ENCODE measurements around the gene TALDO1.

The TALDO1 gene

GRCh38 chr11:802018-802617 lies 54.9 kb downstream of the TALDO1 start:
- no peak for DNase-seq

- no peak for DNase-seq
Observed at GRCh38 chr11:802693-803466, 55.6 kb downstream of the TALDO1 start.

DNA sequence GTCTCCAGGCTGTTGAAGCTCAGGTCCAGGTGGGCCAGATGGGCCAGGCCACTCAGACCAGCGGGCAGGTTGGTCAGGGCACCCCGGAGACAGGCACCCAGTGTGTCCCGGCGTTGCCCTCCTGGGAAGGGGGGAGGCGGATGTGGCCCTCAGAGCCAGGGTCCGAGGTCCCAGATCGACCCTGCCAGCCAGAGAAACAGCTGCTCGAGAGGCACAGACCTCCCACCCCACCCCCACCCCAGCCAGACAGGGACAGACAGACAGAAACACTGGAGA lies 56.1 kb downstream of the TALDO1 start:
- no peak for DNase-seq

- DNase-seq, result no peak
Observed at GRCh38 chr11:803770-804598, 56.7 kb downstream of the TALDO1 start.

DNA sequence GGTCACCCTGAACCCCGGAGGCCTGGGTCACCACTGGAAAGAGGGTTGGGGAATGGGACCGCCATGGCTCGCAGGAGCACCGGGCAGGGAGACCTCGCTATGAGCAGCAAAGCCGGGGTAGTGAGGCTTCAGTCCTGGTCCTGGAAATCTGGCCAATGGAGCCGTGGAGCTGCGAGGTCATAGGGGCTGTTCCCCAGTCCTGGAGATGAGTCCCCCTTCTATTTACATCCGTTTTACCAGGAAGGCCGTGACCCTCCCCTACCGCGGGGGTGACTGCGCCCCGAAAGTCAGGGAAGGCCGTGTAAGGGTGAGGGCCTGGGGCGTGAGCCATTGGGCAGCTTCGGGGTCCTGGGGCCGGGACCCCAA lies 57.3 kb downstream of the TALDO1 start:
- no peak for DNase-seq

DNA sequence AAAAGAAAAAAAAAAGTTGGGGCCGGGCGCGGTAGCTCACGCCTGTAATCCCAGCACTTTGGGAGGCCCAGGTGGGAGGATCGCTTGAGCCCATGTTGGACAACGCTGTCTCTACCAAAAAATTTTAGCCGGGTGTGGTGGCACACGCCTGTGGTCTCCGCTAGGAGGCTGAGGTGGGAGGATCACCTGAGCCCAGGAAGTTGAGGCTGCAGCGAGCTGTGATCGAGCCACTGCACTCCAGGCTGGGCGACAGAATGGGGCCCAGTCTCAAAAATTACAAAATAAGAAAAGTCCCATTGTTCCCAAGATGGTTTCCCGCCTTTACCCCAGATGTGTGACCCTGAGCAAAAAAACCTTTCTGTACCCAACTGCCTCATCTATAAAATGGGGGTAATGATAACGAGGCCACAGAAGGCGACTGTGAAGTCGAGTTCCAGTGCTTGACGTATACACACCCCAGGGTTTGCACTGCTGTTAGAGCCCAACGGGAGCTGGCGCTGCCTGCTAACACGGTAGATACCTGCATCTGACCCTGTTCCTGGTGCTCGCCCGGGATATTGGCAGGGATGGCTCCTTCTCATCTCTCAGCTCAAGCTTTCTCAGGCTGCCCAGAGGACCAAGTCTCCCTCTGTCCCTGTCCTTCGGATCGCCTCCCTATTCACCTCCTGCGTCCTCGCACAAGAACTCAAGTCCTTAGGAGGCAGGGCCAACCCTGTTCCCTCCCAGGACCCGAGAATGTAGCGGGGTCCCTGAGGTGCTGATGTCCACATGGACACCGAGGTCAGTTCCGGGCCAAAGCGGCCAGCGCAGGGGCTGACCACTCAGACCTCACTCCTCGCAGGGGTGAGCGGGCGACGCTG lies 61.4 kb downstream of the TALDO1 start:
- DNase-seq, result no peak

DNA sequence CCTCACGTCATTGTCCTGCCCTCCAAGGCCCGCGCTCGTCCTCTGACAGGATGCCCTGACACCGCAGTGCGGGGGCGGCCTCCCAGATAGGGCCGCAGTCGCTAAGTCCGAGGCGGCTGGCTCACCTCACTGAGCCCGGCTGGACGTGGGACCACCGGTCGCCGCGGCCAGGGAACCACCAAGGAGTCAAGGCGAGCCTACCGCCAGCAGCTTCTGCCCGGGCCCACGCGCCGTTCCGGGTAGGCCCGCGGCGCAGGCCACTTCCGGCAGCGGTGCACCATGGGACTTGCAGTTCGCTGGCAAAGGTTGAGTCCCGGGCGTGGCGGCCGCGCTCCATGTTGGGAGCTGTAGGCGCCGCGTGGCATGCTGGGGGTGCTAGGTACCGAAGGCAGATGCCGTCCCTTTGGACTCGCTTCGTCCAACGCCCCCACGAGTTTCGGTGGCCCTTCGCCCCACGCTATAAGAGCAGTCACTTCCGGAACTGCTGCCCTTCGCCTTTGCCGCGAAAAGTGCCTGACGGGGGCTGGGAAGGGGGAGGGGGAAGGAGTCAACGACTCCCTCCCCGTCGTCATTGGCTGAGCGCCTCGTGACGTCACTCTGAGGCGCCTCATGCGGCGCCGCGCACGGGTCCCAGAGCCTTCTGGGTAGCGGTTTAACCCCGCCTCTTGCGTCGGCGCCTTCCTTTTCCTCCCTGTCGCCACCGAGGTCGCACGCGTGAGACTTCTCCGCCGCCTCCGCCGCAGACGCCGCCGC lies 62.2 kb downstream of the TALDO1 start, which contains the start of gene RPLP2:
Gene RPLP2 (plus strand): TSS at position 681 of the 753 bp plus-strand sequence. CDS start 268 bp downstream, outside the sequence.
- peak; percentile 90 for DNase-seq

DNA sequence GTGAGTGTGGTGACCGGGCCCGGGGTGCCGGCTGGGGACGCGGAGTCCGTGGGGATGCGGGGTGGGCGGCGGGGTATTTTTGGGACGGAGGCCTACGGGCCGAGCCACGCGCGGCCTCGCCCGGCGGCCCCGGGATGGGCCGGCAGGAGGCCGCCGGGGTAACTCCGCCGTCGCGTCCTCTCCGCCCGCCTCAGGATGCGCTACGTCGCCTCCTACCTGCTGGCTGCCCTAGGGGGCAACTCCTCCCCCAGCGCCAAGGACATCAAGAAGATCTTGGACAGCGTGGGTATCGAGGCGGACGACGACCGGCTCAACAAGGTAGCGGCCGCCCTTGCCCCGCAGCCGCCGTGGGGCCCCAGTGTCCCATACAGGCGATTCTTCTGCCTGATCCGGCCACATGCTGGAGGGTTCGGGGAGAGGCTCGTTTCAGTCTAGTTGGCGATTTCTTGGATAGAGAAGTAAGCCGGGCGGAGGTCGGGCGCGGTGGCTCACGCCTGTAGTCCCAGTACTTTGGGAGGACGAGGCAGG lies 62.8 kb downstream of the TALDO1 start:
- no peak for DNase-seq

DNA sequence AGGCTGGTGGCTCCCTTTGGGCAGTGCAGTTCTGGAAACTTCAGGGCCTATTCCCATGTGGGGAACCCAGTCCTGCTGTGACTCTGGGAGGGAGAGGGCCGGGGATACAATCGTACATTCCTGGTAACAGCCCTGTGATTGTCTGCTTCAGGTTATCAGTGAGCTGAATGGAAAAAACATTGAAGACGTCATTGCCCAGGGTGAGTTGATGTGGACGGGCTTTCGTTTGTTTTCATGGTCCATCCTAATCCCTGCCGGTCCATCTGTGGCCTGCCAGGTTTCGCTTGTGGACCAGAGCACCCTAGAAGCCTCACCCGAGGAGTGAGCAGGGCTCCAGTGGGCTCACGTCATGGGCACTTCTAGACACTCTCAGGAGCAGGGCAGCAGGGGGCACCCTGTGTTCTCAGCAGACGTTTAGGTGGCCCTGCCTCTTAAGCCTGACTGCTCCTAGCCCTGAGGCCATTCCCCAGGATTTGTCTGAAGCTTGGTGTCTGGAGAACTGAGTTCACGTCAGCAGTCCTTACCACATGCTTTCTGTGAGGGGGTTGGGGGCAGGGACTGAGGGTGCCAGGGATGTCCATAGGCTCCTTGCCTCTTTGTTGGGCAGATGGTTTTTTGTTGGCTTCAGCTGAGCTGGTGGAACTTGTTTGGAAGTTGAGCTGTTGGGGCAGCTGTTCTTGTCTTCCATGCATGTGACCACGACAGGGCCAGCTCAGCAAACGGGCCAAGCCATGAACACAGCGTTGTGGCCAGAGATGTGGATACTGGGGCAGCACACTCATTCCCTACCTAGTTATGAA lies 64.4 kb downstream of the TALDO1 start:
- no peak for DNase-seq

- DNase-seq, result no peak
Observed at GRCh38 chr11:812390-812789, 65.1 kb downstream of the TALDO1 start.

DNA sequence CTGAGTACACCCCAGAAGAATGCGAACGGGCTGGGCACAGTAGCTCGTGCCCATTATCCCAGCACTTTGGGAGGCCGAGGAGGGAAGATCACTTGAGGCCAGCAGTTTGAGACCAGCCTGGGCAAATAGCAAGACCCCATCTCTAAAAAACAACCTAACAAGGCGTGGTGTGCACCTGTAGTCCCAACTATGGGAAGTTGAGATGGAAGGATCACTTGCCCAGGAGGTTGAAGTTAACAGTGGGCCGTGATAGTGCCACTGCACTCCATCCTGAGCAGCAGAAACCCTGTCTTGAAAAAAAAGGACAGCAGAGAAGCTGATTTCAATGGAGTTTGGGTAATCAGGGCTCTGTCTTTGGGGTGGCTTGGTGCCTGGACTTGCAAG lies 65.8 kb downstream of the TALDO1 start:
- no peak for DNase-seq

GRCh38 chr11:813456-814096 lies 66.3 kb downstream of the TALDO1 start:
- no peak for DNase-seq
